ENCODE measurements around the gene ZNF555. TPM values are rescaled to one million over a fixed set of nuclear protein-coding genes. Genes with fewer than 3 reads are reported as not detected.

The ZNF555 gene
- total and polyA plus RNA-seq, 2 of the 13 experiments (the other 11 are each of a cell fraction or from before 2014, with no cell fraction given) = 5.0 to 8.0 TPM

- TF ChIP-seq NR2C2 (CRISPR knock-in tag; IDR thresholded peaks at IDR 0.05; ENCODE audit: borderline replicate concordance) (no peak), ZNF234 (CRISPR knock-in tag; conservative IDR thresholded peaks at IDR 0.05) (no peak), KDM5B (CRISPR knock-in tag; IDR thresholded peaks at IDR 0.05; ENCODE audit: borderline replicate concordance) (no peak)
These were observed 30.9 kb upstream of the ZNF555 start (continued) for GRCh38 chr19:2810141-2811091.

DNA sequence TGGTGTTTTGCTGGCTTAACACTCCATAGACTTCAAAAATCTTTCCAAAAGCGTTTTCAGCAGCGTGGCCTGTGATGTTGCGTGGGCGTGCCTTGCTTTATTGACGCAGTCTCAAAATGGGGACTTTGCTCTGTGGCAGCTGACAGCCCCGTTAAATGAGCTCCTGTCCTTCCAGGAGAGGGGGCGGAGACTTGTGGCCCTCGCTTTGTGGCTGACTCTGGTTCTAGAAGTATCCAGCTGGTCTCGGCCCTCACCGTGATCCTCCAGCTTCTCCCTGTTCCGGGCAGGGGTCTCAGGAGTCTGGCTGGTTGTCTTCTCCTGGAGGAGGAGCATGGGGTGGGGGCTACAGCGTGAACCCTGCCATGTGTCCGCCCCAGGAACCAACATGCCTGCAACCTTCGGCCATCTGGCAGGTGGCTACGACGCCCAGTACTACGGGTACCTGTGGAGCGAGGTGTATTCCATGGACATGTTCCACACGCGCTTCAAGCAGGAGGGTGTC, 30.0 kb upstream of the ZNF555 start:
- H3K27ac ChIP-seq (ENCODE audit: extremely low read length, insufficient read depth, low read length) = peak overlapping the region; percentile 66
- no peaks in the 10 kb centered on the region for H3K9me3 ChIP-seq (ENCODE audit: low read length)
- H2AFZ ChIP-seq (ENCODE audit: low read length) = no peak overlapping the region
- in situ Hi-C loops (cut with HindIII; ENCODE audit: extremely low pct_ligation_motif_present, low pct_unique_long_range_greater_than_20kb) (loop anchor here (10.0 kb wide), 1 partner anchor 64 kb away; no protein-coding TSS in a partner anchor), intact Hi-C loops (cut with micrococcal nuclease; ENCODE audit: unreplicated experiment) (no loop called here)
- ATAC-seq = peak; percentile 69
- FAIRE-seq = peak; percentile 65
- H3K79me2 ChIP-seq (ENCODE audit: insufficient read depth, low read length) = no peaks in the 10 kb centered on the region
- H3K27me3 ChIP-seq (ENCODE audit: control insufficient read depth in 1 of 2, insufficient read depth in 2 of 2, low read length in 2 of 2) = no peaks in the 10 kb centered on the region
- DNase-seq (ENCODE audit: low spot score) = peak; percentile 81
- peaks cover 12 to 41% of the 10 kb centered on the region in 2 experiments; a peak in 4 of 5 replicates for H3K36me3 ChIP-seq (replicated peaks in 1 of 2; ENCODE audit: control insufficient read depth in 1 of 2, insufficient read depth in 2 of 2, low read length in 2 of 2)
- no peaks in the 10 kb centered on the region for H4K20me1 ChIP-seq (ENCODE audit: insufficient read depth, low read length)
- POLR2A ChIA-PET = interaction anchor here (0.9 to 2.5 kb wide), 8 partner anchors 8 to 55 kb away, joined by 3 to 18 read pairs (median 6); partner anchors contain the start of genes SGTA, THOP1, ZNF554 and ZNF555
- no TSS peak for BruUV-seq (replicated peaks)
- no peak overlapping the region; a peak in 1 of 6 replicates for H3K4me3 ChIP-seq (replicated peaks in 1 of 3; ENCODE audit: insufficient read depth in 1 of 3, low read depth in 2 of 3, low read length in 3 of 3)
- peak overlapping the region; percentile 30; the same call in 1 of the 2 replicates for H3K4me2 ChIP-seq (ENCODE audit: low read depth, low read length)
- 70% methylated on average over 12 of the region's 20 CpGs for WGBS (ENCODE audit: low lambda C conversion rate)
- CTCF ChIA-PET (ENCODE audit: low intra/inter-chr PET ratio, low total read pairs) = no interaction called here
- H3K4me1 ChIP-seq (ENCODE audit: insufficient read depth, low read length) = peaks cover 18% of the 10 kb centered on the region
- H3K9ac ChIP-seq (ENCODE audit: insufficient read depth, low read depth, low read length) = peak overlapping the region; percentile 54
- TF ChIP-seq, protein P1, sequence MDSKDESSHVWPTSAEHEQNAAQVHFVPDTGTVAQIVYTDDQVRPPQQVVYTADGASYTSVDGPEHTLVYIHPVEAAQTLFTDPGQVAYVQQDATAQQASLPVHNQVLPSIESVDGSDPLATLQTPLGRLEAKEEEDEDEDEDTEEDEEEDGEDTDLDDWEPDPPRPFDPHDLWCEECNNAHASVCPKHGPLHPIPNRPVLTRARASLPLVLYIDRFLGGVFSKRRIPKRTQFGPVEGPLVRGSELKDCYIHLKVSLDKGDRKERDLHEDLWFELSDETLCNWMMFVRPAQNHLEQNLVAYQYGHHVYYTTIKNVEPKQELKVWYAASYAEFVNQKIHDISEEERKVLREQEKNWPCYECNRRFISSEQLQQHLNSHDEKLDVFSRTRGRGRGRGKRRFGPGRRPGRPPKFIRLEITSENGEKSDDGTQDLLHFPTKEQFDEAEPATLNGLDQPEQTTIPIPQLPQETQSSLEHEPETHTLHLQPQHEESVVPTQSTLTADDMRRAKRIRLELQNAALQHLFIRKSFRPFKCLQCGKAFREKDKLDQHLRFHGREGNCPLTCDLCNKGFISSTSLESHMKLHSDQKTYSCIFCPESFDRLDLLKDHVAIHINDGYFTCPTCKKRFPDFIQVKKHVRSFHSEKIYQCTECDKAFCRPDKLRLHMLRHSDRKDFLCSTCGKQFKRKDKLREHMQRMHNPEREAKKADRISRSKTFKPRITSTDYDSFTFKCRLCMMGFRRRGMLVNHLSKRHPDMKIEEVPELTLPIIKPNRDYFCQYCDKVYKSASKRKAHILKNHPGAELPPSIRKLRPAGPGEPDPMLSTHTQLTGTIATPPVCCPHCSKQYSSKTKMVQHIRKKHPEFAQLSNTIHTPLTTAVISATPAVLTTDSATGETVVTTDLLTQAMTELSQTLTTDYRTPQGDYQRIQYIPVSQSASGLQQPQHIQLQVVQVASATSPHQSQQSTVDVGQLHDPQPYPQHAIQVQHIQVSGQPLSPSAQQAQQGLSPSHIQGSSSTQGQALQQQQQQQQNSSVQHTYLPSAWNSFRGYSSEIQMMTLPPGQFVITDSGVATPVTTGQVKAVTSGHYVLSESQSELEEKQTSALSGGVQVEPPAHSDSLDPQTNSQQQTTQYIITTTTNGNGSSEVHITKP (CRISPR knock-in tag; IDR thresholded peaks at IDR 0.05; ENCODE audit: low read depth) = 0 out of 2 replicates have a peak, but pooled peaks have one; percentile 31
- TF ChIP-seq PCBP1 (IDR thresholded peaks at IDR 0.05; ENCODE audit: borderline replicate concordance, low read depth, low read length) = 0 out of 2 replicates have a peak, but pooled peaks have one; percentile 77
- no peak for TF ChIP-seq PBX2 (CRISPR knock-in tag; IDR thresholded peaks at IDR 0.05)
- TF ChIP-seq YEATS2 (CRISPR knock-in tag; IDR thresholded peaks at IDR 0.05; ENCODE audit: borderline replicate concordance) = no peak
- TF ChIP-seq, protein P2, sequence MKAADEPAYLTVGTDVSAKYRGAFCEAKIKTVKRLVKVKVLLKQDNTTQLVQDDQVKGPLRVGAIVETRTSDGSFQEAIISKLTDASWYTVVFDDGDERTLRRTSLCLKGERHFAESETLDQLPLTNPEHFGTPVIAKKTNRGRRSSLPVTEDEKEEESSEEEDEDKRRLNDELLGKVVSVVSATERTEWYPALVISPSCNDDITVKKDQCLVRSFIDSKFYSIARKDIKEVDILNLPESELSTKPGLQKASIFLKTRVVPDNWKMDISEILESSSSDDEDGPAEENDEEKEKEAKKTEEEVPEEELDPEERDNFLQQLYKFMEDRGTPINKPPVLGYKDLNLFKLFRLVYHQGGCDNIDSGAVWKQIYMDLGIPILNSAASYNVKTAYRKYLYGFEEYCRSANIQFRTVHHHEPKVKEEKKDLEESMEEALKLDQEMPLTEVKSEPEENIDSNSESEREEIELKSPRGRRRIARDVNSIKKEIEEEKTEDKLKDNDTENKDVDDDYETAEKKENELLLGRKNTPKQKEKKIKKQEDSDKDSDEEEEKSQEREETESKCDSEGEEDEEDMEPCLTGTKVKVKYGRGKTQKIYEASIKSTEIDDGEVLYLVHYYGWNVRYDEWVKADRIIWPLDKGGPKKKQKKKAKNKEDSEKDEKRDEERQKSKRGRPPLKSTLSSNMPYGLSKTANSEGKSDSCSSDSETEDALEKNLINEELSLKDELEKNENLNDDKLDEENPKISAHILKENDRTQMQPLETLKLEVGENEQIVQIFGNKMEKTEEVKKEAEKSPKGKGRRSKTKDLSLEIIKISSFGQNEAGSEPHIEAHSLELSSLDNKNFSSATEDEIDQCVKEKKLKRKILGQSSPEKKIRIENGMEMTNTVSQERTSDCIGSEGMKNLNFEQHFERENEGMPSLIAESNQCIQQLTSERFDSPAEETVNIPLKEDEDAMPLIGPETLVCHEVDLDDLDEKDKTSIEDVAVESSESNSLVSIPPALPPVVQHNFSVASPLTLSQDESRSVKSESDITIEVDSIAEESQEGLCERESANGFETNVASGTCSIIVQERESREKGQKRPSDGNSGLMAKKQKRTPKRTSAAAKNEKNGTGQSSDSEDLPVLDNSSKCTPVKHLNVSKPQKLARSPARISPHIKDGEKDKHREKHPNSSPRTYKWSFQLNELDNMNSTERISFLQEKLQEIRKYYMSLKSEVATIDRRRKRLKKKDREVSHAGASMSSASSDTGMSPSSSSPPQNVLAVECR (CRISPR knock-in tag; IDR thresholded peaks at IDR 0.05; ENCODE audit: borderline replicate concordance) = peak; percentile 77
- no peak for TF ChIP-seq ZSCAN21 (CRISPR knock-in tag; IDR thresholded peaks at IDR 0.05; ENCODE audit: borderline replicate concordance)
- no peak for TF ChIP-seq ZNF660 (CRISPR knock-in tag; IDR thresholded peaks at IDR 0.05; ENCODE audit: borderline replicate concordance, low read depth)
